CD4-positive, alpha-beta T cell treated with Interleukin-15 for 4 hours (primary cell): ENCODE measurements around the gene GPR75.
"Not testable (repeated sequence)": the region's sequence is repeated elsewhere in the genome, so short reads cannot be mapped to it uniquely, and the experiment has no call there.

Source experiments
- DNase-seq: peaks from one replicate; pipeline ENCODE4 v3.0.0-alpha.2; 2020; ENCODE audit warnings: low spot score

The GPR75 gene

DNA sequence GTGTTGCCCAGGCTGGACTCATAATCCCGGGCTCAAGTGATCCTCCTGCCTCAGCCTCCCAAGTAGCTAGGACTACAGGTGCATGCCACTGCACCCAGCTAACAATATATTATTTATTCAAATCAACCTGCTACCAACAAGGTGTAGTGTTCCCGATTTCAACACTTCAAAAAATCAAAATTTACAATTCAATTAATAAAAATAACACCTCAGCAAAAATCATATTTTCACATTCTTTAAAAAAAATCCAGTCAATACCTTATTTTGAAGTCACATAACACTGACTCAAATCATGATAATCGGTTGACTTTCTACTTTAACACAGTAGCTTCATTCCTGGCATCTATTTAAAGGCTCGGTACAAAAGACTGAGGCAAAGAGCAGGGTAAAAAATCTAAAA is 7.2 kb downstream of the GPR75 start:
- no peak for DNase-seq

- DNase-seq, result not testable (repeated sequence)
These were observed 8.6 kb downstream of the GPR75 start for GRCh38 chr2:53851052-53851757.

DNA sequence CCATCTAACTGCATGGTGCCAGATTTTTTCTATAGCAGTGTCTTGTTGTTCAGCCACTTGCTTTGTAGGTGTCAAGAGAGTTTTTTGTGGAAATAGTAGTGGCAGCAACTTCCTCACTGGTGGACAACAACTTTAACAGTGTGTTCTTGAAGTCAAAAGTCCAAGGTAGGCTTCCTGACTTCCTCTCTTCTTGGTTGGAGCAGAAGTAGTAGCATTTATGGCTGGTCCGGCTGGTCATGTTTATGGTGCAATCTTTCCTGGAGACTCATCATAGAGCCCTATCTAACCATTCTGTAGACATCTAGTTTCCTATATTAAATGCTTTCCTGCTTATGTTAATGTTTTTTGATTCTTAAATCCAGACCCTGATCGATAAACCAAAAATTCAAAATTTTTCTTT is 11.7 kb downstream of the GPR75 start:
- no peak for DNase-seq

GRCh38 chr2:53843595-53843994 is 16.2 kb downstream of the GPR75 start:
- no peak for DNase-seq

DNA sequence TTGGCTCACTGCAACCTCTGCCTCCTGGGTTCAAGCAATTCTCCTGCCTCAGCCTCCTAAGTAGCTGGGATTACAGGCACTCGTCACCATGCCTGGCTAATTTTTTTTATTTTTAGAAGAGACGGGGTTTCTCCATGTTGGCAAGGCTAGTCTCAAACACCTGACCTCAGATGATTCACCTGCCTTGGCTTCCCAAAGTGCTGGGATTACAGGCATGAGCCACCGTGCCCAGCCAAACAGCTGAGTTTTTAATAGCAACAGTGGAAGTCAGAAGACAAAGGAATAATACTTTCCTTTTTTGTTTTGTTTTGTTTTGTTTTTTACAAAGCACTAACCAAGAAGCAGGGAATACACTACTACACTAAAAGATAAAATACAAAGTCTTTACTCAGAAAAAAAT is 16.9 kb downstream of the GPR75 start:
- no peak for DNase-seq

- not testable (repeated sequence) for DNase-seq
These were observed 18.1 kb downstream of the GPR75 start for GRCh38 chr2:53841651-53842050.

DNA sequence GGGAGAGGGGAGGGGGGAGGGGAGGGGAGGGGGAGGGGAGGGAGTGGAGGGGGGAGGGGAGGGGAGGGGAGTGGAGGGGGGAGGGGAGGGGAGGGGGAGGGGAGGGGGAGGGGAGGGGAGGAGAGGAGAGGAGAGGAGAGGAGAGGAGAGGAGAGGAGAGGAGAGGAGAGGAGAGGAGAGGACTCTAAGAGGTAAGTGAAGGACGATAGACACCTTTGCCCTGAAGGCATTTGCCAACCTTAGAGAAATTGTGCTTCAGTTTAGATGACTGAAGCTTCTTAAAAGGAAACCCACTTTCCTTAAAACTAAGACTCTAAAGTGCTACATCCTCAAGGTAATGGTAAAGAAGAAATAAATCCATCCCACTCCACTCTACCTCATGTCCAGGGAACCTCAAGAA is 19.2 kb downstream of the GPR75 start:
- no peak for DNase-seq

GRCh38 chr2:53829980-53830290 is 29.8 kb downstream of the GPR75 start:
- DNase-seq, result not testable (repeated sequence)

GRCh38 chr2:53829273-53829979 is 30.3 kb downstream of the GPR75 start:
- DNase-seq, result no peak

GRCh38 chr2:53828331-53828730 is 31.4 kb downstream of the GPR75 start:
- no peak for DNase-seq

- no peak for DNase-seq
These were observed 32.2 kb downstream of the GPR75 start for GRCh38 chr2:53827398-53828175.

DNA sequence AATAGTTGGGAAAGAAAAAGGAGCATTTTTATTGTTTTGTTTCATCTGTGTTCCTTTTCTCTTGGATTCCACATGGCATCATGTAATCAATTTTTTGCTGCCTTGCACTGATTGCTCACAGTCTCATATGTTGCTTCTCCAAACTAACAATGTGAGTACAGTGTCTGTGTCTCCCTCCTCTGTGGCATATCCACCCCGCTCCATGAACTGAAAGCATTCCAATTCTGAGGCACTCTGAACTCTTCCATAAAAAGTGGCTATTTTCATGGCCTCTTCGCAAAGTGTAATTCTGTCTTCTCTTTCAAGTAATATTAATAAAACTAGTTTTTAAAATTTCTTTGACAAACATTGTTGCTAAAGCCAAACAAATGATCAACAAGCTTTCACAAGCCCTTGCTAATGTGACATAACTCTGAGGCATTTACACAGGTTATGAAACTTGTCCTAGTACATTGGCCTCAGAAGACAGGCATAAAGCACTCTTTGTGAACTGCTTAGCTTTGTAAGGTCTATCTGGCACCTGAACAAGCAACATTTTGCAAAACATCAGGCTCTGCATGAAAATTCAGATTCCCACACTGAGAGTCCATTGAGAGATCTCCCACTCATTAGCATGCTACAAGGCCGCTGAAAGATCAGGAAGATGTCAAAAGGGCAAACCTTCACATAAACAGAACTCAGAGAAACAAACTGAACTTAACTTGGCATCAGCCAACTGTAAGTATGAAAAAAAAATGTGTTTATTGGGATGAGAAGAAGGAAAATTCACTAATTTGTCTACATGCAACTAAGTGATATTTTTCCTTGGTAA is 33.0 kb downstream of the GPR75 start:
- DNase-seq, result no peak

DNA sequence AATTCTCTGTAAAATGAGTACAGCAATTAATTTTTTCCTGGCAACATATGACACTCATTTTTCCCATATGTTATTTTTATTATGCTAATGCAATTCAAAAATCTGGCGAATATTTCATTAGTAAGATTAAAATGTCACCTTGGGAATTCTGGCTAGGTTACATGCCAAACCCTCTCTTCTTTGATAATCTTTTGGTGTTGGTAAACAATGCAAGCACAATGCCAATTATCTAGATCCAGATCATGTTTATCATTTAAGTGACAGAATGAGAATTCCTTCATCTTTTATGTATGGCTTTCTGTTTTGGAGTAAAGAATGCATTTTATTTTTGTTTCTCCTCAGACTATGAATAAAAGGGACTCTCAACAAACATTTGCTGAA is 33.7 kb downstream of the GPR75 start:
- DNase-seq, result no peak

- not testable (repeated sequence) for DNase-seq
These were observed 36.1 kb downstream of the GPR75 start for GRCh38 chr2:53823639-53824038.

- DNase-seq, result no peak
These were observed 38.0 kb downstream of the GPR75 start for GRCh38 chr2:53821810-53822209.

GRCh38 chr2:53820711-53821110 is 39.1 kb downstream of the GPR75 start:
- no peak for DNase-seq

- DNase-seq, result no peak
These were observed 39.7 kb downstream of the GPR75 start for GRCh38 chr2:53820048-53820447.

DNA sequence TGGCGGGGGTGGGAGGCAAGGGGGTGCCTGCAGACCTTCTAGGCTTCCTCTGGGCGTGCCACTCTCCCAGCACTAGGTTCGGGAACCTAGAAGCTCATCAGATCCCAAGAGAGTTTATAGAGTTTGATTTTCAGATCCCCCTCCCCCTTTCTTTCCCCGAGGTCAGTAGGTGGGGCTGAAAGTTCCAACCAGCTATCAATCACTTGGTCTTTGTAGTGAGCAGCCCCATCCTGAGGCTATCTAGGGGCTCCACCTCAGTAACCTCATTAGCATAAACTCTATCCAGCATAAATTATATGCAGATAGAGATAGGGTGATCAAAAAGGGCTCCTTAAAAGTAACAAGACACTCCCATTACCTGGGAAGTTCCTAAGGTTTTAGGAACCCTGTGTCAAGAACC is 40.1 kb downstream of the GPR75 start:
- DNase-seq, result no peak

DNA sequence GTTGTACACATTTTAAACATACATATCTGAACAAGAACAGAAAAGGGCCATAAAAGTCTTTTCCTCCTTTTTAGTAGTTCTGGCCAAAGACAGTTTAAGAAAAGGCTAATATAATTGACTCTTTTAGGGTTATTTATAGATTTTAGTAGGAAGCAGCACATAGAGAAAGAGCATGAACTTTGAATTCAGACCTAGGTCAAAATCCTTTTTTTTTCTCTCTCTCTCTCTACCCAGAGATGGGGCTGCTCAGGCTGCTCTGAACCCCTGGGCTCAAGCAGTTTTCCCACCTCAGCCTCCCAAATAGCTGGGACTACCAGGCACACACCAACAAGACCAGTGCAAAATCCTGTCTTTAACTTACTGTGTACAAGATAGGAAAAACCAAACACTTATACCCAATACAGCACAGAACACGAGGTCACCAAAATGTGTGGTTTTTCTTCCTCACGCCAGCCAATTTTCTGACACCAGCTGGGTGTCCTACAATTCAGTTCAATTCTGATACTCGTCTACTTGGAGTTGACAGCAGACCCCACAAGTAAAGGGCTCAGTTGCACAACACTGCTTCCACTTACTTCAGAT is 40.8 kb downstream of the GPR75 start:
- DNase-seq, result no peak

DNA sequence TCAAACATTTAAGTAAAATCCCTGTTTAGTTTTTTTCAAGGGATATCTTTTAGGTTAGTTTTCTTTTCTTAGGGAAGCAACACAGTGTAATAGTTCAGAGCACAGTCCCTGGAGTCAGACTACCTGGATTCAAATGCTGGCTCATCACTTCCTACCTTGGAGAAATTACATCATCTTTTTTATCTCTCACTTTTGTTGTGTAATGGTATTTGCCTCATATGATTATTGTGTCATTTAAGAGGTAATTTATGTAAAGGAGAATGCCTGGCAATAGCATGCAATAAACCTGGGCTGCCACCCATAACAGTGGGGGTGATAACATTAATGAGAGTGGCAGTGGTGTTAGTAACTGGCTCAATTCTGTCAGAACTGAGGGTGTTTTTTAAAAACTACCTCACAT is 46.6 kb downstream of the GPR75 start:
- DNase-seq, result no peak

- no peak for DNase-seq
These were observed 48.2 kb downstream of the GPR75 start for GRCh38 chr2:53811601-53812000.
